ENCODE results near the gene SUSD1.

GRCh38 chr9:112184946-112185345 lies 9.8 kb upstream of the SUSD1 start:
- no peak for TF ChIP-seq POLR2AphosphoS5 (IDR thresholded peaks at IDR 0.05)
- no peak for TF ChIP-seq CTCF (IDR thresholded peaks at IDR 0.05)
- no peak for TF ChIP-seq POLR2A (IDR thresholded peaks at IDR 0.05)
- TF ChIP-seq EP300 (IDR thresholded peaks at IDR 0.05) = no peak
